ENCODE data around the gene PLPP4. TPM values are rescaled to one million over a fixed set of nuclear protein-coding genes. Genes with fewer than 3 reads are reported as not detected.

PLPP4 gene
- total and polyA plus RNA-seq, 2 of the 13 experiments (the other 11 are each of a cell fraction or from before 2014, with no cell fraction given), result not detected

- ChIA-PET POLR2A (no interaction called here), CTCF (ENCODE audit: low intra/inter-chr PET ratio, low total read pairs) (interaction anchor here (0.6 to 2.4 kb wide), 2 partner anchors 312 to 946 kb away, joined by 4 to 10 read pairs; no protein-coding TSS in a partner anchor)
- H3K9ac ChIP-seq (ENCODE audit: insufficient read depth, low read depth, low read length), result no peak overlapping the region
- H3K27me3 ChIP-seq (ENCODE audit: control insufficient read depth in 1 of 2, insufficient read depth in 2 of 2, low read length in 2 of 2), result no peaks in the 10 kb centered on the region
- no peaks in the 10 kb centered on the region for H3K4me1 ChIP-seq (ENCODE audit: insufficient read depth, low read length)
- intact Hi-C loops (cut with micrococcal nuclease; ENCODE audit: unreplicated experiment), result no loop called here
- no peaks in the 10 kb centered on the region for H3K36me3 ChIP-seq (replicated peaks in 1 of 2; ENCODE audit: control insufficient read depth in 1 of 2, insufficient read depth in 2 of 2, low read length in 2 of 2)
- ATAC-seq, result peak; percentile 74
- no peaks in the 10 kb centered on the region for H3K79me2 ChIP-seq (ENCODE audit: insufficient read depth, low read length)
- peak; percentile 29 for DNase-seq (ENCODE audit: low spot score)
- peak; percentile 28 for FAIRE-seq
- TF ChIP-seq POGK (CRISPR knock-in tag; conservative IDR thresholded peaks at IDR 0.05) (no peak), HOXA9 (CRISPR knock-in tag; IDR thresholded peaks at IDR 0.05; ENCODE audit: borderline replicate concordance) (peak; percentile 74; the same call in 1 of the 2 replicates), XRCC5 (optimal IDR thresholded peaks at IDR 0.05; ENCODE audit: low read length) (peak; percentile 44), ZNF644 (CRISPR knock-in tag; IDR thresholded peaks at IDR 0.05; ENCODE audit: low read depth) (no peak), STAG1 (CRISPR knock-in tag; IDR thresholded peaks at IDR 0.05) (peak; percentile 80), ZNF280B (CRISPR knock-in tag; IDR thresholded peaks at IDR 0.05; ENCODE audit: borderline replicate concordance) (no peak), MEIS2 (CRISPR knock-in tag; IDR thresholded peaks at IDR 0.05) (peak; percentile 69; the same call in 1 of the 2 replicates), RAD21 (CRISPR knock-in tag; IDR thresholded peaks at IDR 0.05) (peak; percentile 22; the same call in 1 of the 2 replicates), SMC3 (IDR thresholded peaks at IDR 0.05; ENCODE audit: low read length) (peak; percentile 59), PRDM10 (CRISPR knock-in tag; IDR thresholded peaks at IDR 0.05; ENCODE audit: low read depth) (no peak), HOXA5 (CRISPR knock-in tag; IDR thresholded peaks at IDR 0.05) (peak; percentile 85; the same call in 1 of the 2 replicates)
- TF ChIP-seq, protein P1, sequence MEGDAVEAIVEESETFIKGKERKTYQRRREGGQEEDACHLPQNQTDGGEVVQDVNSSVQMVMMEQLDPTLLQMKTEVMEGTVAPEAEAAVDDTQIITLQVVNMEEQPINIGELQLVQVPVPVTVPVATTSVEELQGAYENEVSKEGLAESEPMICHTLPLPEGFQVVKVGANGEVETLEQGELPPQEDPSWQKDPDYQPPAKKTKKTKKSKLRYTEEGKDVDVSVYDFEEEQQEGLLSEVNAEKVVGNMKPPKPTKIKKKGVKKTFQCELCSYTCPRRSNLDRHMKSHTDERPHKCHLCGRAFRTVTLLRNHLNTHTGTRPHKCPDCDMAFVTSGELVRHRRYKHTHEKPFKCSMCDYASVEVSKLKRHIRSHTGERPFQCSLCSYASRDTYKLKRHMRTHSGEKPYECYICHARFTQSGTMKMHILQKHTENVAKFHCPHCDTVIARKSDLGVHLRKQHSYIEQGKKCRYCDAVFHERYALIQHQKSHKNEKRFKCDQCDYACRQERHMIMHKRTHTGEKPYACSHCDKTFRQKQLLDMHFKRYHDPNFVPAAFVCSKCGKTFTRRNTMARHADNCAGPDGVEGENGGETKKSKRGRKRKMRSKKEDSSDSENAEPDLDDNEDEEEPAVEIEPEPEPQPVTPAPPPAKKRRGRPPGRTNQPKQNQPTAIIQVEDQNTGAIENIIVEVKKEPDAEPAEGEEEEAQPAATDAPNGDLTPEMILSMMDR (CRISPR knock-in tag; IDR thresholded peaks at IDR 0.05), result peak; percentile 79
- H3K4me3 ChIP-seq (replicated peaks in 1 of 3; ENCODE audit: insufficient read depth in 1 of 3, low read depth in 2 of 3, low read length in 3 of 3), result no peak overlapping the region
- no TSS peak for BruUV-seq (replicated peaks)
- no peak overlapping the region for H2AFZ ChIP-seq (ENCODE audit: low read length)
- in situ Hi-C loops (cut with HindIII; ENCODE audit: extremely low pct_ligation_motif_present, low pct_unique_long_range_greater_than_20kb), result loop anchor here (10.0 kb wide), 1 partner anchor 311 kb away; no protein-coding TSS in a partner anchor
- no peak overlapping the region for H3K27ac ChIP-seq (ENCODE audit: extremely low read length, insufficient read depth, low read length)
- H4K20me1 ChIP-seq (ENCODE audit: insufficient read depth, low read length), result no peaks in the 10 kb centered on the region
- WGBS (ENCODE audit: low lambda C conversion rate), result 6% methylated on average over 8 of the region's 8 CpGs
- H3K4me2 ChIP-seq (ENCODE audit: low read depth, low read length), result no peak overlapping the region
- H3K9me3 ChIP-seq (ENCODE audit: low read length), result no peaks in the 10 kb centered on the region
Observed at GRCh38 chr10:120423431-120424197, 33.4 kb upstream of the PLPP4 start.

Measured in HepG2 (cell line).